GM12878 (cell line): ENCODE data around the gene DPF3. TPM values are rescaled to one million over a fixed set of nuclear protein-coding genes. Genes with fewer than 3 reads are reported as not detected.

ENCODE experiments used
- ATAC-seq: fragments of 200-7000 bp; cut with Tn5 transposase; 3 replicates; pipeline ENCODE4 v1.9.1; 2020; ENCODE audit warnings: mild to moderate bottlenecking, moderate library complexity
- BruUV-seq: library from RNA; stranded (reverse); fragments of 400-500 nt; replicated peaks from 2 replicates; lab custom pipeline; 2021; lab: Mats Ljungman, UMichigan
- CTCF ChIA-PET: fragments of 300-600 bp; sonication (Branson Sonifier 250); formaldehyde crosslinking; extraction: SDS; loops from one replicate; lab custom pipeline; 2021; ENCODE audit warnings: inconsistent platforms; lab: Yijun Ruan, JAX
- POLR2A ChIA-PET: fragments of 350-600 bp; formaldehyde crosslinking; extraction: SDS; loops from one replicate; lab custom pipeline; 2021; ENCODE audit warnings: inconsistent platforms; lab: Charles Lee
- RAD21 ChIA-PET: fragments of 300-600 bp; sonication (Branson Sonifier 250); formaldehyde crosslinking; loops from one replicate; lab custom pipeline; 2023; ENCODE audit warnings: antibody characterized with exemption; ENCODE audit not compliant: unreplicated experiment; lab: Charles Lee
- SMC1A ChIA-PET: fragments of 300-600 bp; sonication (Branson Sonifier 250); formaldehyde crosslinking; loops from one replicate; lab custom pipeline; 2023; ENCODE audit not compliant: unreplicated experiment, uncharacterized antibody; lab: Charles Lee
- DNase-seq: peaks from one replicate; pipeline ENCODE4 v3.0.0-alpha.2; 2011; ENCODE audit warnings: low read depth, low spot score
- FAIRE-seq: peaks from 3 replicates; lab custom pipeline; 2011; peaks lifted over from hg19 to GRCh38; lab: Jason Lieb, UNC
- H2AFZ ChIP-seq: 2 replicates; pipeline ENCODE4 v1.6.0; 2011; ENCODE audit warnings: low read depth, low read length, control low read depth; ENCODE audit not compliant: control insufficient read depth
- H3K27ac ChIP-seq: 2 replicates; pipeline ENCODE4 v1.5.1; 2011; ENCODE audit warnings: control low read depth; ENCODE audit not compliant: control insufficient read depth, insufficient read depth
- H3K27me3 ChIP-seq, 2 experiments: replicated peaks in 1 of 2; 2 replicates each; pipeline versions ENCODE4 v1.6.0 to v1.6.1; 2011; ENCODE audit warnings: low read length in 1 of 2; ENCODE audit not compliant: control insufficient read depth in 2 of 2, insufficient read depth in 2 of 2
- H3K36me3 ChIP-seq, 2 experiments: 2 replicates each; pipeline ENCODE4 v1.5.1; 2011; ENCODE audit warnings: low read length in 1 of 2; ENCODE audit not compliant: control insufficient read depth in 2 of 2, insufficient read depth in 2 of 2
- H3K4me1 ChIP-seq: 2 replicates; pipeline ENCODE4 v1.6.1; 2011; ENCODE audit warnings: mild to moderate bottlenecking, low read length, moderate library complexity, mixed read lengths; ENCODE audit not compliant: control insufficient read depth, insufficient read depth
- H3K4me2 ChIP-seq: 2 replicates; pipeline ENCODE4 v1.6.0; 2011; ENCODE audit warnings: control low read depth; ENCODE audit not compliant: control insufficient read depth, insufficient read depth
- H3K4me3 ChIP-seq: fragments of 200-600 bp; sonication (generic); 2 replicates; pipeline ENCODE4 v1.5.1; 2016
- H3K79me2 ChIP-seq: 2 replicates; pipeline ENCODE4 v1.6.0; 2011; ENCODE audit warnings: low read length; ENCODE audit not compliant: control insufficient read depth, insufficient read depth
- H3K9ac ChIP-seq: 2 replicates; pipeline ENCODE4 v1.8.0; 2011; ENCODE audit warnings: low read length, control low read depth, mixed read lengths; ENCODE audit not compliant: control insufficient read depth, insufficient read depth
- H3K9me3 ChIP-seq: replicated peaks from 3 replicates; pipeline ENCODE4 v1.5.1; 2011; ENCODE audit warnings: mild to moderate bottlenecking, low read length; ENCODE audit not compliant: control insufficient read depth, insufficient read depth
- H4K20me1 ChIP-seq: 2 replicates; pipeline ENCODE4 v1.6.0; 2011; ENCODE audit not compliant: control insufficient read depth, insufficient read depth
- CBX3 ChIP-seq: fragments of 200-600 bp; sonication (generic); IDR thresholded peaks from 2 replicates; pipeline ENCODE4 v1.6.1; 2016; ENCODE audit warnings: low read depth, borderline replicate concordance
- FOXK2 ChIP-seq: fragments of 450-650 bp; IDR thresholded peaks from 2 replicates; pipeline ENCODE4 v1.6.1; 2017; ENCODE audit warnings: mild to moderate bottlenecking, moderate library complexity
- NBN ChIP-seq: fragments of 450-650 bp; IDR thresholded peaks from 2 replicates; pipeline ENCODE4 v1.6.1; 2016
- NFIC ChIP-seq: IDR thresholded peaks from 2 replicates; pipeline ENCODE4 v1.6.1; 2012; ENCODE audit warnings: low read depth, mild to moderate bottlenecking, inconsistent platforms, low read length, moderate library complexity
- POLR2A ChIP-seq: IDR thresholded peaks from 2 replicates; pipeline ENCODE4 v1.6.1; 2011; ENCODE audit warnings: low read depth, mild to moderate bottlenecking, low read length
- SPI1 ChIP-seq: IDR thresholded peaks from 2 replicates; pipeline ENCODE4 v1.6.1; 2011; ENCODE audit warnings: low read depth, mild to moderate bottlenecking, low read length, moderate library complexity, borderline replicate concordance; ENCODE audit not compliant: insufficient read depth
- SUZ12 ChIP-seq: fragments of 200-600 bp; sonication (generic); IDR thresholded peaks from one replicate; pipeline ENCODE4 v1.6.1; 2018; ENCODE audit warnings: antibody characterized with exemption, mild to moderate bottlenecking; ENCODE audit not compliant: unreplicated experiment
- TCF7 ChIP-seq: IDR thresholded peaks from 2 replicates; pipeline ENCODE4 v1.6.1; 2014; ENCODE audit warnings: antibody characterized with exemption, borderline replicate concordance
- ZNF217 ChIP-seq: fragments of 450-650 bp; IDR thresholded peaks from 2 replicates; pipeline ENCODE4 v1.6.1; 2017; ENCODE audit warnings: antibody characterized with exemption, mild to moderate bottlenecking
- ZNF24 ChIP-seq: fragments of 450-650 bp; IDR thresholded peaks from 2 replicates; pipeline ENCODE4 v1.6.1; 2017; ENCODE audit warnings: antibody characterized with exemption, mild to moderate bottlenecking
- WGBS: methylation state at CpG from one replicate; pipeline ENCODE4 v1.1.6; 2016; ENCODE audit warnings: low lambda C conversion rate; ENCODE audit not compliant: insufficient replicate concordance, insufficient coverage; ENCODE audit errors: missing lambda C conversion rate; 5-methylcytosine and 5-hydroxymethylcytosine counted together
- in situ Hi-C: fragments of 300-500 bp; cut with MboI; formaldehyde crosslinking; loops from 9 replicates; pipeline ENCODE4 v1.14.3; 2018; ENCODE audit warnings: mixed read lengths
- intact Hi-C: fragments of 100-400 bp; cut with micrococcal nuclease; formaldehyde crosslinking; loops from one replicate; pipeline ENCODE4 v1.14.2; 2022; ENCODE audit not compliant: unreplicated experiment
- polyA plus RNA-seq, 11 experiments: library from polyadenylated mRNA; depleted of rRNA in 4 of 11; unstranded in 6 of 11; stranded (reverse) in 5 of 11; fragments of >200 nt; fragmentation: Nextera tagmentation in 4 of 11; fragmentation: Illumina TruSeq in 1 of 11; extraction: Ambion mirVana in 4 of 11; extraction: Trizol in 1 of 11; gene quantifications; 1 replicate in 1 of 11; 2 replicates in 10 of 11; pipeline versions ENCODE4 v1.2.1 to v1.2.3, GENCODE V29; 2011 to 2016; ENCODE audit warnings: inconsistent platforms in 2 of 11, missing spikeins in 2 of 11, low read depth in 1 of 11
- total RNA-seq, 4 experiments: library from RNA; depleted of rRNA in 3 of 4; stranded (reverse); fragments of >200 nt in 3 of 4; fragmentation: Illumina TruSeq in 1 of 4; extraction: Trizol in 1 of 4; gene quantifications; 2 replicates each; pipeline versions ENCODE4 v1.2.1 to v1.2.3, GENCODE V29; 2013 to 2021
- TF ChIP-seq, protein P1 (sequence below): fragments of 450-650 bp; formaldehyde crosslinking; IDR thresholded peaks from 2 replicates; pipeline ENCODE4 v1.5.0; 2022; ENCODE audit warnings: mild to moderate bottlenecking, missing genetic modification characterization
- TF ChIP-seq, protein P2 (sequence below): fragments of 450-650 bp; IDR thresholded peaks from 2 replicates; pipeline ENCODE4 v1.6.1; 2018; ENCODE audit warnings: mild to moderate bottlenecking, low read depth, moderate library complexity; ENCODE audit not compliant: partially characterized antibody
- TF ChIP-seq, protein P3 (sequence below): fragments of 450-650 bp; formaldehyde crosslinking; IDR thresholded peaks from 2 replicates; pipeline ENCODE4 v1.4.0; 2020; ENCODE audit warnings: mild to moderate bottlenecking, moderate library complexity
- TF ChIP-seq, protein P4 (sequence below): IDR thresholded peaks from 2 replicates; pipeline ENCODE4 v1.6.1; 2011; ENCODE audit warnings: low read depth, mild to moderate bottlenecking, low read length, moderate library complexity, borderline replicate concordance; ENCODE audit errors: extremely low read depth

Gene DPF3
- total and polyA plus RNA-seq, 10 of the 15 experiments (the other 5 are each of a cell fraction or from before 2014, with no cell fraction given) = 0.69 to 8.0 (median 2.2) TPM

DNA sequence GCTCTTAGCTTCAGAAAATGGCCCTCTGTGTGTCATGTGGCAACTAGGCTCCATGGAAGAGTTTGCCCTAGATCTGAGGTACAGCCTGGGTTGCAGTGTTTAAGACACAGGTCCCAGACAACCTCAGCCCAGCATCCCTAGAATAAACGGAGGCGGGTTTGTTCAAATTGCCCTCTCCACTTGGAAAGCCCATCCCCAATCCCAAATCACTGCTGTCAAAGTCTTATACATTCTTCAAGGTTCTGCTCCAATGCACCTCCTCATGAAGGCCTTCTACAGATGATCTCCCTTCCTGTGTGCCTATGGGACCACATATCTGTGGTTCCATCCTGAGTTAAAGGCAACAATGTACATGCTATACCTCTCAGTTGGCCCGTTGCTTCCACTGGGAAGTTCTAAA lies 289.8 kb downstream of the DPF3 start:
- no peaks in the 10 kb centered on the region for H3K79me2 ChIP-seq
- no TSS peak for BruUV-seq
- intact Hi-C loops = no loop called here
- H3K27ac ChIP-seq = no peak overlapping the region
- DNase-seq = no peak
- in situ Hi-C loops = no loop called here
- no peak for TF ChIP-seq NBN
- no peak for TF ChIP-seq SUZ12
- TF ChIP-seq, protein P1, sequence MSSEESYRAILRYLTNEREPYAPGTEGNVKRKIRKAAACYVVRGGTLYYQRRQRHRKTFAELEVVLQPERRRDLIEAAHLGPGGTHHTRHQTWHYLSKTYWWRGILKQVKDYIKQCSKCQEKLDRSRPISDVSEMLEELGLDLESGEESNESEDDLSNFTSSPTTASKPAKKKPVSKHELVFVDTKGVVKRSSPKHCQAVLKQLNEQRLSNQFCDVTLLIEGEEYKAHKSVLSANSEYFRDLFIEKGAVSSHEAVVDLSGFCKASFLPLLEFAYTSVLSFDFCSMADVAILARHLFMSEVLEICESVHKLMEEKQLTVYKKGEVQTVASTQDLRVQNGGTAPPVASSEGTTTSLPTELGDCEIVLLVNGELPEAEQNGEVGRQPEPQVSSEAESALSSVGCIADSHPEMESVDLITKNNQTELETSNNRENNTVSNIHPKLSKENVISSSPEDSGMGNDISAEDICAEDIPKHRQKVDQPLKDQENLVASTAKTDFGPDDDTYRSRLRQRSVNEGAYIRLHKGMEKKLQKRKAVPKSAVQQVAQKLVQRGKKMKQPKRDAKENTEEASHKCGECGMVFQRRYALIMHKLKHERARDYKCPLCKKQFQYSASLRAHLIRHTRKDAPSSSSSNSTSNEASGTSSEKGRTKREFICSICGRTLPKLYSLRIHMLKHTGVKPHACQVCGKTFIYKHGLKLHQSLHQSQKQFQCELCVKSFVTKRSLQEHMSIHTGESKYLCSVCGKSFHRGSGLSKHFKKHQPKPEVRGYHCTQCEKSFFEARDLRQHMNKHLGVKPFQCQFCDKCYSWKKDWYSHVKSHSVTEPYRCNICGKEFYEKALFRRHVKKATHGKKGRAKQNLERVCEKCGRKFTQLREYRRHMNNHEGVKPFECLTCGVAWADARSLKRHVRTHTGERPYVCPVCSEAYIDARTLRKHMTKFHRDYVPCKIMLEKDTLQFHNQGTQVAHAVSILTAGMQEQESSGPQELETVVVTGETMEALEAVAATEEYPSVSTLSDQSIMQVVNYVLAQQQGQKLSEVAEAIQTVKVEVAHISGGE (CRISPR knock-in tag) = no peak
- no peak for TF ChIP-seq TCF7
- TF ChIP-seq, protein P2, sequence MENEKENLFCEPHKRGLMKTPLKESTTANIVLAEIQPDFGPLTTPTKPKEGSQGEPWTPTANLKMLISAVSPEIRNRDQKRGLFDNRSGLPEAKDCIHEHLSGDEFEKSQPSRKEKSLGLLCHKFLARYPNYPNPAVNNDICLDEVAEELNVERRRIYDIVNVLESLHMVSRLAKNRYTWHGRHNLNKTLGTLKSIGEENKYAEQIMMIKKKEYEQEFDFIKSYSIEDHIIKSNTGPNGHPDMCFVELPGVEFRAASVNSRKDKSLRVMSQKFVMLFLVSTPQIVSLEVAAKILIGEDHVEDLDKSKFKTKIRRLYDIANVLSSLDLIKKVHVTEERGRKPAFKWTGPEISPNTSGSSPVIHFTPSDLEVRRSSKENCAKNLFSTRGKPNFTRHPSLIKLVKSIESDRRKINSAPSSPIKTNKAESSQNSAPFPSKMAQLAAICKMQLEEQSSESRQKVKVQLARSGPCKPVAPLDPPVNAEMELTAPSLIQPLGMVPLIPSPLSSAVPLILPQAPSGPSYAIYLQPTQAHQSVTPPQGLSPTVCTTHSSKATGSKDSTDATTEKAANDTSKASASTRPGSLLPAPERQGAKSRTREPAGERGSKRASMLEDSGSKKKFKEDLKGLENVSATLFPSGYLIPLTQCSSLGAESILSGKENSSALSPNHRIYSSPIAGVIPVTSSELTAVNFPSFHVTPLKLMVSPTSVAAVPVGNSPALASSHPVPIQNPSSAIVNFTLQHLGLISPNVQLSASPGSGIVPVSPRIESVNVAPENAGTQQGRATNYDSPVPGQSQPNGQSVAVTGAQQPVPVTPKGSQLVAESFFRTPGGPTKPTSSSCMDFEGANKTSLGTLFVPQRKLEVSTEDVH = no peak
- no peak for TF ChIP-seq CBX3
- TF ChIP-seq NFIC = no peak
- no peak for TF ChIP-seq POLR2A
- TF ChIP-seq, protein P3, sequence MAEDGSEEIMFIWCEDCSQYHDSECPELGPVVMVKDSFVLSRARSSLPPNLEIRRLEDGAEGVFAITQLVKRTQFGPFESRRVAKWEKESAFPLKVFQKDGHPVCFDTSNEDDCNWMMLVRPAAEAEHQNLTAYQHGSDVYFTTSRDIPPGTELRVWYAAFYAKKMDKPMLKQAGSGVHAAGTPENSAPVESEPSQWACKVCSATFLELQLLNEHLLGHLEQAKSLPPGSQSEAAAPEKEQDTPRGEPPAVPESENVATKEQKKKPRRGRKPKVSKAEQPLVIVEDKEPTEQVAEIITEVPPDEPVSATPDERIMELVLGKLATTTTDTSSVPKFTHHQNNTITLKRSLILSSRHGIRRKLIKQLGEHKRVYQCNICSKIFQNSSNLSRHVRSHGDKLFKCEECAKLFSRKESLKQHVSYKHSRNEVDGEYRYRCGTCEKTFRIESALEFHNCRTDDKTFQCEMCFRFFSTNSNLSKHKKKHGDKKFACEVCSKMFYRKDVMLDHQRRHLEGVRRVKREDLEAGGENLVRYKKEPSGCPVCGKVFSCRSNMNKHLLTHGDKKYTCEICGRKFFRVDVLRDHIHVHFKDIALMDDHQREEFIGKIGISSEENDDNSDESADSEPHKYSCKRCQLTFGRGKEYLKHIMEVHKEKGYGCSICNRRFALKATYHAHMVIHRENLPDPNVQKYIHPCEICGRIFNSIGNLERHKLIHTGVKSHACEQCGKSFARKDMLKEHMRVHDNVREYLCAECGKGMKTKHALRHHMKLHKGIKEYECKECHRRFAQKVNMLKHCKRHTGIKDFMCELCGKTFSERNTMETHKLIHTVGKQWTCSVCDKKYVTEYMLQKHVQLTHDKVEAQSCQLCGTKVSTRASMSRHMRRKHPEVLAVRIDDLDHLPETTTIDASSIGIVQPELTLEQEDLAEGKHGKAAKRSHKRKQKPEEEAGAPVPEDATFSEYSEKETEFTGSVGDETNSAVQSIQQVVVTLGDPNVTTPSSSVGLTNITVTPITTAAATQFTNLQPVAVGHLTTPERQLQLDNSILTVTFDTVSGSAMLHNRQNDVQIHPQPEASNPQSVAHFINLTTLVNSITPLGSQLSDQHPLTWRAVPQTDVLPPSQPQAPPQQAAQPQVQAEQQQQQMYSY (CRISPR knock-in tag) = no peak
- TF ChIP-seq, protein P4, sequence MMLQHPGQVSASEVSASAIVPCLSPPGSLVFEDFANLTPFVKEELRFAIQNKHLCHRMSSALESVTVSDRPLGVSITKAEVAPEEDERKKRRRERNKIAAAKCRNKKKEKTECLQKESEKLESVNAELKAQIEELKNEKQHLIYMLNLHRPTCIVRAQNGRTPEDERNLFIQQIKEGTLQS = no peak
- TF ChIP-seq ZNF24 = no peak
- TF ChIP-seq SPI1 = no peak
- TF ChIP-seq ZNF217 = no peak
- no peak for TF ChIP-seq FOXK2
- ChIA-PET RAD21 (no interaction called here), POLR2A (no interaction called here), CTCF (no interaction called here), SMC1A (no interaction called here)
- no peak overlapping the region for H3K4me2 ChIP-seq
- WGBS = 35% methylated on average over 3 of the region's 3 CpGs
- no peaks in the 10 kb centered on the region for H4K20me1 ChIP-seq
- ATAC-seq = no peak
- no peak overlapping the region for H2AFZ ChIP-seq
- H3K9ac ChIP-seq = no peak overlapping the region
- peaks cover 2 to 3% of the 10 kb centered on the region in 2 experiments; a peak in 2 of 4 replicates for H3K27me3 ChIP-seq
- peaks cover 3% of the 10 kb centered on the region for H3K4me1 ChIP-seq
- no peak for FAIRE-seq
- H3K36me3 ChIP-seq = no peaks in the 10 kb centered on the region
- H3K4me3 ChIP-seq = no peak overlapping the region
- H3K9me3 ChIP-seq = no peaks in the 10 kb centered on the region
